Femur (tissue), 1 donor: ENCODE data around the gene LIF.
"Not testable (repeated sequence)": the region's sequence is repeated elsewhere in the genome, so short reads cannot be mapped to it uniquely, and the experiment has no call there.

ENCODE experiments used
- DNase-seq: peaks from one replicate; pipeline ENCODE4 v3.0.0-alpha.2; 2017

The LIF gene

DNA sequence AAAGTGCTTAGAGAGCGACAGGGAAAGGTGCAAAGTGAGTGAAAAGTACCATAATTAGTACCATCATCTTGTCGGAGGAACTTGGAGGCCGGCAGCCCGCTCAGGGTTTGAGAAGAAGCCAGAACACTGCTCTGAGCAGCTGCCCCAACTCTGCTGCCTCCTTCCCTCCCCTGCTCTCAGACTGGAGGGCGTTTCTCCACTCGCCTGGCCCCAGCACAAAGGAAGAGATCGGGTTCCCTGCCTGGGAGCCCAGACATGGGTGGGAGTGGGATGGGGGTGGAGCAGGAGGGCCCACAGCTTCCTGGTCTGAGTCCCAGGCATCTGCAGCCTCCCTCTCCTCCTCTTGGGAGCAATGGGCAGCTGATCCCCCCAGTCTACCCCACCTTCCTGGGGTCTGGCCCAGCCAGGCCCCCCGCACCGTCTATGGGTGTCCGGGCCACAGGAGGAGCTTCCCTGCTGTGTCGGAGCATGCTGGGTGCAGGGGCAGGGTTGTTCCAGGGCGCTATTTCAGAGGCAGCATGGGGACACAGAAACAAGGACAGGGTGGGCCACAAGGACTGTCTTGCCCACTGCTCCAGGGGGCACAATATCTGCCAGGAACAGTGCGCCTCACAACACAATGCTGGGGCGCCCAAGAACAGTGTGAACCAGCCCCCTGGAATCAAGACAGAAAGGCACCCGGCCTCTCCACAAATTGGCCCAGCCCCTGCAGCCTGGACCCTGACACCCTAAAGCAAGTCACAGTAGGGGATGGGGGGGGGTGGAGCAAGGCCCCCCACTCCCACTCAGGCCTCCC lies 4.8 kb downstream of the LIF start:
- peak; percentile 65 for DNase-seq

DNA sequence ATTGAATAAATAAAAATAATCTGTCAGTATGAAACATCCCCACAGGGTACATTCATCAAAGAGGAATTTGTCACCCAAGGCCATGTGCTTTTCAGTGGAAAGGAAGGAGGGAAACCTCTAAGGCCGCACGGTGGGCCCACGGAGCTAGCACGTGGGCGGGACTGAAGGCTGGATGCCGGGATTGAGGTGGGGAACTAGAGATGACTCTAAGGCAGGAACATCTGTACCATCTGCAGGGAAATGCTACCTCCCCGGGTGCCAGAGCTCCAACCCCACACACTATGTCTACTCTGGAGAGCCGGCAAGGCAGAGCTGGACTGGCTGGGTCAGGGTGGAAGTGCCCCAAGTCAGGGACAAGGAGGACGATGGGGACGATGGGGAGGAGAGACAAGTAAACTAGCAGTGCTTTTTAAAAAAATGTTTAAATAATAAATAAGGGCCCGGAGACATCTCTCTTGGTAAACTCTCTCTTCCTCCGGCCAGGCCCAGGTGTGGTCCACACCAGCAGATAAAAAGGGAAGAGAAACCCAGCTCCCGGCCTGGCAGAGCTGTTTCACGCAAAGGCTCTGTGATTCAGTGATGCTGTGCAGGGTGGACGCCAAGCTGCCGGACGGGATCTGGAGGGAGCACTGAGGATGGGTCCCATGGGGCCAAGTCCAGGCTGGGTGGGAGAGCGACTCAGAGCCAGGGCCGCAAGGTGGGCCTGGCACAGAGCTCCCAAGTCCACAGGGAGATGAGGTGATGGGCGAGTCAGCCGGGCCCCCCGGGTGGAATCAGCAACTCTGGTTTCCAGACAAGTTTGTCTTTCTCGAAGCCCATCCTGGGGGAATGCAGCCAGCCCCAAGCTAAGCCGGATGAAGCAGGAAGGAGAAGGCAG lies 5.8 kb downstream of the LIF start:
- no peak for DNase-seq

DNA sequence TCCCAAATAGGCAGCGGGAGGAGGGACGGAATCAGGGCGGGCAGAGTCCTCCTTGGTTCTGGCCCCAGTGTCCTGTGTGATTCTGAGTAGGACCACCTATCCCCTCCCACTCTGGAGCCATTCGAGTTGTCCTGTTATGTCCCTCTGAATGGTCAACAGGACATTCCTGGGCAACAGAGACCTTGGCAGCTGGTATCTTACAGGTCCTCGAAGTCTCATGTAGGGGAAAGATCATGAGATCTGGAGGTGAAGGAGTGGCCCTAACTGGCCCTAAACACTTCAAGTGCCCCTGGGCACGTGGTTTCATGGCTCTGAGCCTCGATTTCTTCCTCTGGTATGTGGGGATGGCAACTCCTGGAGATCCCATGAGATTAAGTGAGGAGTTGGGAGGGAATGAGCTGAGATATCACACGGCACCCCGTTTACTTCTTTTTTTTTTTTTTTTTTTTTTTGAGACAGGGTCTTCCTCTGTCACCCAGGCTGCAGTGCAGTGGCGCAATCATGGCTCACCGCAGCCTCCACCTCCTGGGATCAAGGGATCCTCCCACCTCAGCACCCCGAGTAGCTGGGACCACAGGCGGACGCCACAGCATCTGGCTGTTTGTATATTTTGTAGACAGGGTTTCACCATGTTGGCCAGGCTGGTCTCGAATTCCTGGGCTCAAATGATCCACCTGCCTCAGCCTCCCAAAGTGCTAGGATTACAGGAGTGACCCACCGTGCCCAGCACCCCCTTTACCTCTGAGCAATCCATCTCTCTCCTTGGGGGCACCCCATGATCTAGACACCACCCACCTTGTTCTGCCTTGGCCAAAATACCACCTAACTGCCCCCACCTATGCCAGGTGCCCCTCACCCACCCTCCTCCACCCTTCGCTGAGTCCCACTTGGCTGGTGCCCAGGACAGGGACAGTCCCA lies 6.8 kb downstream of the LIF start:
- DNase-seq: no peak

DNA sequence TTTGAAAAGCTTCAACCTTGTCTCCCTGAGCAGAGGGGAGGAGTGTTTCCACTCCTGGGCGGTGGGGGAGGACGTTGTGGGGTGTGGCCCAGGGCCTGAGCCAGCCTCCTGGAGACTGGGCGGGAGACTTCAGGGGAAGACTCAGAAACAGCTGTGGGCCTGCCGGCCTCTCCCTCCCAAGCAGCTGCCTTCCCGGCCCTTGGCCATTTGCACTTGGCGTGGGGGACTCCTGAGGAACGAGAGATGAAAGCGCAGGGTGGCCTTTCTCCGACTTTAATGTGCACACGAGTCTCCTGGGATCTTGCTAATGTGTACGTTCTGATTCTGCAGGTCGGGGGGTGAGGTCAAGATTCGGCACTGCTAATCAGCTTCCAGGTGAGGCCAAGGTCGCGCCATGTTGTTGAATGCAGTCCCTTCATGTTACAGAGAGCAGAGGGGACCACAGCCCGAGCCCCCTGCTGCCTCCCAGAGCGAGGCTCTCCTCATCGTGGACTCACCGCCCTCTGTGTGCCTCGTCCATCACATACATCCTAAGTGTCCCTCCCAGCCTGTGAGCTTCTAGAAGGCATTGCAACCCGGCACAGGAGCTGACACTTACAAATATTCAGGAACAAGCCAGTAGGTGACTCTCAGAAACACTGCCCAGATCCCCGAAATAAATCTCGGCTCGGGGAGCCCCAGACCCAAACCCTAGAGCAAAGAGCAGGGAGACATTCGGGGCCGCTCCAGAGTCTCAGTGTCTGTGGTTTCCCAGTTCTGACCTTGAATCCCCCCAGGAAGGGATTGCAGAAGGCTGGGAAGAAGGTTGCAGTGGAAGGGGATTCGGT lies 7.7 kb downstream of the LIF start:
- DNase-seq: peak; percentile 84

DNA sequence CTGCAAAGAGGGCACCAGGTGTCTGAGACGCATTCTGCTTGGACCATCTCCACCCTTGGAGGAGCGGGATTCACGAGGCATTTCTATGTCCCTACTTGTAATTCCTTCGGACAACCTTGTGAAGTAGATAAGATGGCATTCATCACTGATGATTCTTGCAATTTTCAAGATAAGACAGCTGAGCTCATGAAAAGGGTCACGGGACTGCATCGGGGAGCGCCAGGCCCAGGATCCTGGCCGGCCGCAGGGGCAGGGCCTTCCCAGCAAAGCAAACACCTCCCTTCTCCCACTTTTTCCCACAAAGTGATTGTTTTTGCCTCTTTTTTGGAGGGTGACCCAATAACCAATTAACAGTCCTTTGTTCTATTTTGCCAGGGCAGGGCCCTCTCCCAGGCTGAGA lies 8.4 kb downstream of the LIF start:
- no peak for DNase-seq

DNA sequence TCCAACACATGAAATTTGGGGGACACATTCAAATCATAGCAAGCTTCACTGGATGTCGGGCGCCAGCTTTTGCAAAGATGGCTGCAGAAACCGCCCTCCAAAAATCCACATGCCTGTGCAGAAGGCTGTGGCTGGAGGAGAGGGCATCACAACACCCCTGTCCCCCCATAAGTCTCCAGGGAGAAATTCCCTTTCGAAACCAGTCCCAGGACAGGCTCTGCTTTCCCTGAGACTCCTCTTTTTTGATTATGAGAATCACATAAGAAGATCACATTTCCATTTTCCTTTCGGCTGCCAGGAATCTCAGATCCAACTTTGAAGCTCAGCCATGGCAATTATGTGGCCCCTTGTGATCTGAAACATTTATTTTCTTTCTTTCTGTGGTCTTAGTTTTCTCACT lies 9.7 kb downstream of the LIF start:
- no peak for DNase-seq

DNA sequence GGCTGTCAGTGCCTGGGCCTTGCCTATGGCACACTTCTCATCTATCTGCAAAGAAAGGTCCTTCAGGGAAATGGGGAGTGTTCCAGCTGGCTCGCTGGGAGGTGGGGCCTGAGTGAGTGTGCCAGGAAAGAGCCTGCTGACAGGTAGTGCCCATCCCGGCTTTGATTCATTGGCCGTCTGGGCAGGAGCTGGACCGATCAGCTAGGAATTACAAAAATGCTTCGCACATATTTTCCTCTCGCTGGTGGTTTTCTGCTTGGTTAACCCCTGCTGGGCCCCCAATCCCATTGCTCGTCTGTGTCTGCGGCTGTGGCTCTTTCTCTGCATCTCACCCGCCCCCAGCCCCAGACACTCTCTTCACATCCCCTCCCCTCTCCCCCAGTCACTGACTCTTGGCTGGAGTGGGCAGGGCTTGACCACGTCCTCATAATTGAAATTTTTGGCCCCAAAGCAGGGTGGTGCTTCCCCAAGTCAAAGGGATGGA lies 10.8 kb downstream of the LIF start:
- DNase-seq: peak; percentile 68

DNA sequence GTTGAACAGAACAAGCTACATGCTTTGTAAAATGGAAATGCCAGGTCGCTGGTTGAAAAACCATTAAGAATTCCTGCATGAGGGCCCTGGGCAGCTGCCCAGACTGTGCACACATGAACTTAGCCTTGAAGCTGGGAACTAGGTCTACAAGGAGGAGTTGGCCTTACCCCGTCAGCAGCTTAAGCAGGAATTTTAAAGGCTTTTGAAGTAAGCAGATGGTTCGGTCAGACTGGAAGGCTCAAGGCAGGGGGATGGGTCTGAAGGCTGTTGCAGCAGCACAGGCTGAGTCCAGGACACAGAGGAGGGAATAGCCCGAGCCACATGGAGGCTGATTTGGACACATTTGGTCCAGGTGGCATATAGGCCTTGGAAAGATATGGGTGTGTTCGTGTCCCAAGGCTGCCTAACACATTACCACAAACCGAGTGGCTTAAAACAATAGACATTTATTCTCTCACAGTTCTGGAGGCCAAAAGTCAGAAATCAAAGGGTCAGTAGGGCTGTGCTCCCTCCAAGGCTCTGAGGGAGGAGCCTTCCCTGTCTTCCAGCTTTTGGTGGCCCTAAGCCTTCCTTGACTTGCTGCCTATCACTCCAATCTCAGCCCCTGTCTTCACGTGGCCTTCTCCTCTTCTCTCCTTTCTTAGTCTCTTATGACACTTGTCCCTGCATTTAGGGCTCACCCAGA lies 11.6 kb downstream of the LIF start:
- DNase-seq: peak; percentile 81

DNA sequence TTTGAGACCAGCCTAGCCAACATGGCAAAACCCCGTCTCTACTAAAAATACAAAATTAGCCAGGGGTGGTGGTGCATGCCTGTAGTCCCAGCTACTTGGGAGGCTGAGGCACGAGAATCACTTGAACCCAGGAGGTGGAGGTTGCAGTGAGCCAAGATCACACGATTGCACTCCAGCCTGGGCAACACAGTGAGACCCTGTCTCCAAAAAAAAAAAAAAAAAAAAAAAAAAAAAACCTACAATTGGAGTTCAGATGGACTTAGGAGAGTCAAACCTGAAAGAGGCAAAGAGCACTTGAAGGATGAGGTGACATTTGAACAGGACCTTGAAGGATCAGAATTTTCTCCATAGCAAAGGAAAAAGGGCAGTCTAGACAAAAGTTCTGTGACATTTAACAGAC lies 12.2 kb downstream of the LIF start:
- DNase-seq: not testable (repeated sequence)

DNA sequence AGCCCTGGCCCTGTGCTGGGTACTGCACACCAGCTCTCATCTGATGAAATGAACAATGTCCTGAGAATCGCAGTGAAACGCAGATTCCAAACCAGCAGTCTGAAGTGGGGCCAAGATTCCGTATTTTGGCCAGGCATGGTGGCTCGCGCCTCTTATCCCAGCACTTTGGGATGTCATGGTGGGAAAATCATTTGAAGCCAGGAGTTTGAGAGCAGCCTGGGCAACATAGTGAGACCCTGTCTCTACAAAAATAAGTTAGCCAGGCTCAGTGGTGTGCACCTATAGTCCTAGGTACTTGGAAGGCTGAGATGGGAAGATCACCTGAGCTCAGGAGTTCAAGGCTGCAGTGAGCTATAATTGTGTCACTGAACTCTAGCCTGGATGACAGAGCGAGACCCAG lies 13.0 kb downstream of the LIF start:
- DNase-seq: no peak

DNA sequence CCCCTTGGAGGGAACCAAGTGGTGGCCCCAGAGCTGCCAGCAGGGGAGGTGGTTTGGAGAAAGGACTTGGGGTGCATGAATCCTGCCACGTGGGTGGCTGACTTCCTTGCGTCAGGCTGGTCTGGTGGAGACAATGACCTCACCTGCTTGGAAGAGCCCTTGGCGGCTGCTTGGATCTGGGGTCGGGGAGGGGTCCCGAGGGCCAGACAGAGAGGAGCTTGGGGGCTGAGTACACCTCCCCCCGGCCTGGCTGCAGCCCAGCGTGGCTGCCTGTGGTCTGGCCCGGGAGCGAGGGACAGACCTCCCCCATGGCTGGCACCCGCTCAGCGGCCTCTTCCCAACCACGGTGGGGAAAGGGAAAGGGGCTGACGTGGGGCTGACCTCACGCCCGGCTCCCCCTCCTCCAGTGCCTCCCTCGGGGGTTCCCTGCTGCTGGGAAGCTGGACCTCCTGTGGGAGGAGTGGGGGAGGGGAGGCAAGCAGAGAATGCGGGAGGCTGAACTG lies 13.8 kb downstream of the LIF start:
- DNase-seq: peak; percentile 63

DNA sequence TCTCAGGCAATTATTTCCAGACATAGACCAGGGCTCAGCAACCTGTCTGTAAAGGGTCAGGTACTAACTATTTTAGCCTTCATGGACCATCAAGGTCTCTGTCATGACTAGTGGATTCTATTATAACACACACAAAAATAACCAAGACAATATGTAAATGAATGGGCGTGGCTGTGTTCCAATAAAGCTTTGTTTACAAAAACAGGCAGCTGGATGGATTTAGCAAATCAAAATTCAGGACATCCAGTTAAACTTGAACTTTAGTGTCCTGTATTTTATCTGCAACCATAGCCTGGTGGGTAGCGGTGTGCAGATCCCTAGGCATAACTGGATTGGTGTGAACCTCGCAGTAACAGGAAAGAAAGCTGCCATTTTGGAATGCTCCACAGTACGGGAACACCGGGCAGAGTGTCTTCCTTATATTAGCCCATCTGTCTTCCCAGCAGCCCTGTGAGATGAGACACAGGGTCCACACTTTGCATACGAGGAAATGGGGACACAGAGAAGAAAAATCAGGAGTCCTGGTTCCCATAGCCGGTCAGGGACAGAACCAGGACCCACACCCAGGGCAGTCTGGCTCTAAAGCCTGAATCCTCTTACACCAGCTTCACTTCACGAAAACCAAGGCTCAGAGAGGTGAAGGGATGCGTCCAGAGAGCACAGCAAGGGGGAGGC lies 15.6 kb downstream of the LIF start:
- no peak for DNase-seq

DNA sequence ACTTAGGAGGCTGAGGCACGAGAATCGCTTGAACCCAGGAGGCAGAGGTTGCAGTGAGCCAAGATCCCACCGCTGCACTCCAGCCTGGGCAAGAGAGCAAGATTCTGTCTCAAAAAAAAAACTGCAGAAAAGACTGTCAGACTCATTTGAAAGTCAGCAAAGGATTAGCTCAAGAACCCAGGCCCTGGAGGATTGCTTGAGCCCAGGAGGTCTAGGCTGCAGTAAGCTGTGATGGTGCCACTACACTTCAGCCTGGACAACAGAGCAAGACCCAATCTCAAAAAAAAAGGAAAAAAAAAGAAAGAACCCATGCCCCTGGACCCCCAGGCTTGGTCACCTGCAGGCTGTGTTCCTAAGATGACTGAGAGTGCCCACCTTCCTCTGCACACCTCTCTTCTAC lies 16.2 kb downstream of the LIF start:
- no peak for DNase-seq

DNA sequence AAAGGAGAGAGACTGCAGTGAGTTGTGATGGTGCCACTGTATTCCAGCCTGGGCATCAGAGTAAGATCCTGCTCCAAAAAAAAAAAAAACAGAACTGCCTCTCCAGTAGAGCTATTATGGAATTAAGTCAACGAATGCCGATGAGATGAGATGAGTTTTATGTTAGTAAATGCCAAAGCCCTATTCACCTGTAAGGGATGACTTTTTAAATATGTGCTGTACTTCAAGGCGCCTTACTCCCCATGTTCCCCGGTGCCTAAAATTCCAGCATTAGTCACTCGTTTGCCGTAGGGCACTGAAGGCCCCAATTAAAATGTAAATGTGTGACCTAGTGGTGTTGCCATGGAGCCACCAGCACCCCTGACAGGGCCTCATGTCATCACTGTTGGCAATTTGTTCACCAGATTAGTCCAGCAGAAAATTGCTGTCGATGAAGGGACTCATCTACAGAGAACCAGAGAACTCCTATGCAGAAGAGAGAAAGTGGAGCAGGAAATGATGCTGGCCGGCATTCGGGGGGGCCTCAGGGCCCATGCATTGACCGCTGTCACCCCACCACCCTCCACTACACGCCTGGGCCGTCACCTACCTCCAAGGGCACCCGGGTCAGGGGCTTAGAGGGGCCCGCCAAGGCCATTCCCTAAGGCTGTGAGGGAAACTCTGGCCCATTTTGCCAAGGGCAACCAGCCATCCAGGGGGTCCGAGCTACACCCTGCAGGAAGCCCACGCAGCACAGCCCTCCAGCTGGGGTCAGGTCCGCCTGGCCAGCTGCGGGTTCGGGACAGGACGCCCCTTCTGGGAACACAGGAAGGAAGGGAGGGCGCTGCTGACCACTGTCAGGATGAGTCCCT lies 17.8 kb downstream of the LIF start:
- DNase-seq: no peak

DNA sequence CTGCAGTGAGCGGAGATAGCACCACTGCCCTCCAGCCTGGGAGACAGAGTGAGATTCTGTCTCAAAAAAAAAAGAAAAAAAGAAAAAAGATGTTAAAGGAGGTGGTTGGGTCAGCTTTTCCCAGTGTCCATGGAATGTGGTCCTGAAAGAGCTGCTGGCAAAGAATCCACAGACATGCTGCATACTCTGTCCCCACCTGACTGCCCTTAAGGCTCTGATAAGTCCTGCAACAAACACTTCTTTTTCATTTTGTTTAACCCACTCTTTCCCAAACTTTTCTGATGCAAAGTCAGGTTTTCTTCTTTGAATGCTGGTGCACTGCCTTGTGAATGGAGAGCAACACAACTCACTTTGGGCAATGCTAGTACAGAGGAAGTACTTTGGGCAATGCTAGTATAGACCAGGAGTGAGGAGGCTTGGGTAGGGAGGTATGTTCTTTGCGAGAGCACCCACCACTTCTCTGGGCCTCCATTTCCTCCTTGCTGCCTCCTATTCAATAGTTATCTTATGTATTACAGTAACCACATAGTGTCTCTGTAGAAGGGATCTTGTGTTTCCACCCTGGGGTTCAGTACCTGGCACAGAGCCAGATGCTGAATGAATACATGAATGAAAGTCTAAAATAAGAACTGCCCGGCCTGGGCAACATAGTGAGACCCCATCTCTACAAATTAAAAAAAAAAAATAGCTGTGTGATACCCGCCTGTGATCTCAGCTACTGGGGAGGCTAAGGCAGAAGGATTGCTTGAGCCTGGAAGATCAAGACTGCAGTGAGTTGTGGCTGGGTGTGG lies 18.9 kb downstream of the LIF start:
- DNase-seq: no peak

DNA sequence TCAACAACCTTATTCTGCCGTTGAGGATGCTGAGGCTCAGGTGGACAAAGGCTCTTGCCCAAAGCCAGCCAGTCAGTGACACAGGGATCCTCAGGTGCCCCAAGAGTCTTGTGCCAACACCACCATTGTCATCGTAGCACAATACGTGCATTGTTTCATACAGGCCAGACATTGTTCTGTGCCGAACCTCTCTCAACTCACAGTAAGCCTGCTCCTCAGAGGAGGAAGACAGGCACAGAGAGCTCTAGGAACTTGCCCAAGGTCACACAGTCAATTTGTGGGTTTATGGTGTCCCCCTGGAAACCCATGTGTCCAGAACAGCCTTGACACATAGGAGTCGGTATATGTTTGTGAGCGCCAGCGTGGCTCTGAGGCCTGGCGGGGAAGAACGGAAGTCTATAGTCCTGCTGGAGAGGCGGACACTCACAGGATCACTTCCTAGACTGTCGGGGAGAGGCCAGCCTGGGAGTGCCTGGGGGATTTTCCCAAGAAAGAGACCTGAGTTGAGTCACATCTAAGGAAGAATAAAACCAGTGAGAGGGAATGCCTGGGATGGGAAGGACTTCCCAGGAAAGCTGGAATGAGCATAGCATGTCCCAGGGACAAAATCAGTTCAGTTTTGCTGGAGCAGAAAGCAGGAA lies 20.2 kb downstream of the LIF start:
- DNase-seq: no peak

DNA sequence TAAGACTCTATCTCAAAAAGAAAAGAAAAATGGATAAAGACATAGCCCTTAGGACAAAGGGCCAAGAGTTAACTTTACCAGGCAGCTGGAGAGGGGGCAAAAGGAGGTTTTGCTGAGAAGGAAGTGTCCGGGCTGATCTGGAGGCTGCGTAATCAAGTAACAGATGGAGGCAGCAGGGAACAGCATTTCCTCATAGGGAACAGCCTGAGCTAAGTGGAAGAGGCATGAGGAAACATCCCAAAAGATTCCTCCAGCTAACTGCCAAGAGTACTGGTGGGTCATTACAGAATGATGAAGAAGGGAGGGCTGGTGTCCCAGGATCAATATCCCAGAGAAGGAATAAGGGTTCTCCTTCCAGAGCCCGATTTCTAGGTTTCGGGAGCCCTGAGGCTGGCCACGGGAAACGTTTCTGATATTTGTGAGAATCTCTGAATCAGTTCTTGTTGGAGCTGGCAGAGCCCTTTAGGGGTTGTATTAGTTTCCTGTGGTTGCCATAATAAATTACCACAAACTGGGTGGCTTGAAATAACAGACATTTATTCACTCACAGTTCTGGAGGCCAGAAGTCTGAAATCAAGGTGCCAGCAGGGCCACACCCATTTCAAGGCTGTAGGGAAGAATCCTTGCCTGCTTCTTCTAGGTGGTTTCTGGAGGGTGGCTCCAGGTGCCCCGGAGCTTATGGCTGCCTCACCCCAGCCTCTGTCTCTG lies 21.2 kb downstream of the LIF start:
- no peak for DNase-seq
